NB4 (cell line): Measurements from ENCODE around the gene MEGF9.

Experiments
- MAX ChIP-seq: IDR thresholded peaks from 2 replicates; pipeline ENCODE4 v1.6.1; 2011; ENCODE audit warnings: low read depth, low read length
- MYC ChIP-seq: IDR thresholded peaks from 2 replicates; pipeline ENCODE4 v1.6.1; 2011; ENCODE audit warnings: low read depth, low read length
- POLR2A ChIP-seq: IDR thresholded peaks from 2 replicates; pipeline ENCODE4 v1.6.1; 2011; ENCODE audit warnings: mild to moderate bottlenecking; ENCODE audit not compliant: insufficient read length; ENCODE audit errors: extremely low read depth
- TF ChIP-seq, protein P1 (sequence below): IDR thresholded peaks from one replicate; pipeline ENCODE4 v1.5.1; 2012; ENCODE audit warnings: low read depth, low read length

GRCh38 chr9:120717176-120717575 lies 2.9 kb upstream of the MEGF9 start:
- TF ChIP-seq, protein P1, sequence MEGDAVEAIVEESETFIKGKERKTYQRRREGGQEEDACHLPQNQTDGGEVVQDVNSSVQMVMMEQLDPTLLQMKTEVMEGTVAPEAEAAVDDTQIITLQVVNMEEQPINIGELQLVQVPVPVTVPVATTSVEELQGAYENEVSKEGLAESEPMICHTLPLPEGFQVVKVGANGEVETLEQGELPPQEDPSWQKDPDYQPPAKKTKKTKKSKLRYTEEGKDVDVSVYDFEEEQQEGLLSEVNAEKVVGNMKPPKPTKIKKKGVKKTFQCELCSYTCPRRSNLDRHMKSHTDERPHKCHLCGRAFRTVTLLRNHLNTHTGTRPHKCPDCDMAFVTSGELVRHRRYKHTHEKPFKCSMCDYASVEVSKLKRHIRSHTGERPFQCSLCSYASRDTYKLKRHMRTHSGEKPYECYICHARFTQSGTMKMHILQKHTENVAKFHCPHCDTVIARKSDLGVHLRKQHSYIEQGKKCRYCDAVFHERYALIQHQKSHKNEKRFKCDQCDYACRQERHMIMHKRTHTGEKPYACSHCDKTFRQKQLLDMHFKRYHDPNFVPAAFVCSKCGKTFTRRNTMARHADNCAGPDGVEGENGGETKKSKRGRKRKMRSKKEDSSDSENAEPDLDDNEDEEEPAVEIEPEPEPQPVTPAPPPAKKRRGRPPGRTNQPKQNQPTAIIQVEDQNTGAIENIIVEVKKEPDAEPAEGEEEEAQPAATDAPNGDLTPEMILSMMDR: no peak
- TF ChIP-seq POLR2A: no peak
- no peak for TF ChIP-seq MYC
- TF ChIP-seq MAX: no peak
